GM18861 (cell line): ENCODE measurements around the gene HEY2.
"Not testable (repeated sequence)": the region's sequence is repeated elsewhere in the genome, so short reads cannot be mapped to it uniquely, and the experiment has no call there.

Source experiments
- ATAC-seq: cut with Tn5 transposase; IDR thresholded peaks from one replicate; pipeline ENCODE4 v1.9.1; 2021; ENCODE audit not compliant: unreplicated experiment

The HEY2 gene

DNA sequence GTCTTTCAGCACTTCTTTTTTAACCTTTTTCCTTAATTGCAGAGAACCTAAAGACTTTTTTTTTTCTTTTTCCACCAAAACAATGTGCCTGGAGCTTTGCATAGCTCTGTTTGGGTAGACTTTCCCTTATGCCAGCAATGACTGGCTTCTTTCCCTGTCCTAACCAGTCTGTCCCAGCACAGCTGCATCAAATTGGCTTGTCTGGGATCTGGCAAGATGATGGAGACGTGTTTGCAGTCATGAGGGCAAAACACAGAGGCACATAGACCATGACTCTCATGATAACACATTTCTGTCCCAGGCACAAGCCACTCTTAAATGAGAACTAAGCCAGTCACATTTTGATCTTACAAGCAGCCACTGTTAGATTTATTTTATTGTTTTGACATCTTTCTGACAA is 16.5 kb downstream of the HEY2 start:
- ATAC-seq: no peak

DNA sequence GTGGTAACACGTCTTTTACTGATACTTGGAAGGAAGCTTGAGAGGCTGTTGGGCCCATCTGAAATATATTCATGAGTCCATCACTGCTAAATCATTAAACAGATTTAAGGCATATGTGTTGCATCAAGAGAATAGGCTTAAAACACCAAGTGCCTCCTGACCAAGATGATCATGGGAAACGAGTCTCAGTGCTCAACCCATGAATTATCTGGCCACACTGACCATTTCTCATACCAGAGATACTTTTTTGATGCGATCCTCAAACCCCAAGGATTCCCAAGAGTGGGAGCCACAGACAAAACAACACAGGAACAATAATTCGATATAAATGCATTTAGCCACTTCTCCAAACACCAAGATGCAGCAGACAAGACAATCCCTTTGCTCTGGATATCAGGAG is 17.2 kb downstream of the HEY2 start:
- ATAC-seq: no peak

GRCh38 chr6:125769147-125769783 is 19.8 kb downstream of the HEY2 start:
- ATAC-seq: no peak

DNA sequence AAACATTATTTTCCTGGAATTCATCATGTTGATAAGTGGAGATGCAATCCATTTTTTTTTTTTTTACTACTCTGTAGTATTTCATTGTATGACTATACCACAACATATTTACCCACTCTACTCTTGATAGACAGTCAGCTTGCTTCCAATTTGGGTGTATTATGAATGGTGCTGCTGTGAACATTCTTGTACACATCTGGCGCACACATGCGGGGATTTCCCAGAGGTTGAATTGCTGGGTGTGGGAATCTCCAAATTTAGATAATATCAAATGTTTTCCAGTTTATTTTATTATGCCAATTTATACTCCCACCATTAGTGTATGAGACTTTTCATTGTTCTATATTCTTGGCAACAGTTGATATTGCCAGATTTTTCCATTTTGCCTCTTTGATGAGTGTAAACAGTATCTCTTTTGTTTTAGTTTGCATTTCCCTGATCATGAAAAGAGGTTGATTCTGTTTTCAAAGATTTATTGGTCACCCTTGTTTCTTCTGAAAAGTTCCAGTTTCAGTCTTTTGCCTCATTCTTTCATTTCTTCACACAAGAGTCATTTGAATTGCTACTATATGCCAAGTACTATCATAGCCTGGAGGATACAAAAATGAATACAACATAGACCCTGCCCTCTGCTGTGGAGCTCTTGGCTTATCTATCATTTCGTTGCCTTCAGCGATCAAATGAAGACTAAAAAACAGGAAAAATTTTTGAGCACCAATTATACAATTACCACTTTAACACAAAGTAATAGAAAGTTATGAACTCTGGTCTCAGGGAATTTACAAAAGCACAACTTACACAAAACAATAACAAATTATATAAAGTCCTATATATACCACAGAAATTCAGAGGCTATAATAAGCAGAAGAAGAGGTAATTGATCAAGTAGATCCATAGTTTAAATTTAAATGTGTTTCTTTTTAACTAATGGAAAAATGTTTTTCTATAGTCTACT is 24.2 kb downstream of the HEY2 start:
- no peak for ATAC-seq

- ATAC-seq: not testable (repeated sequence)
These were observed 26.8 kb downstream of the HEY2 start for GRCh38 chr6:125776107-125776826.

- ATAC-seq: peak; percentile 83
These were observed 30.6 kb downstream of the HEY2 start for GRCh38 chr6:125779924-125780539.

- ATAC-seq: peak; percentile 51
These were observed 31.3 kb downstream of the HEY2 start for GRCh38 chr6:125780540-125781313.

DNA sequence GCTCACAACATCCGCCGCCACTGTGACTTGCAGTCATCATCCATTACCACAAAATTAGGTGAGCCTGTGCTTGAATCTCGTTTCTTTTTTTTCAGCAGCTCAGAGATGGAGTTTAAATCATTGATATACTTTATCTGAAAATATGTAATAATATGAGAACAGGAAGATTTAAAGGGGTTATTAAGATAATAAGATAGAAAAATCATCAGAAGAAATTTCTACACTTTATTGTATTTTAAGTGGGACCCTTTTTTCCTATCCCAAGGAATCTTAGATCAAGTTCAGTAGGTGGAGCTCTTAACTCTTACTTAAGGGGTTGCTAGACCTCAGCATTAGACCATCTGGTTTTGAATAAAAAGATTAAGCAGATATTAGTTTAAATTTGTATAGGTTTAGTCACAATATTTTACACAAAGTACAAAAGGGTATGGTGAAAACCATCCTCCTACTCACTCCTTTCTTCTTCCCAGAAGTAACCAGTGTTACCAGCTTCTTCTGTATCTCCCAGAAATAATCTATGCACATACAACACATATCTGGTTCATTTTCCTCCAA is 32.0 kb downstream of the HEY2 start:
- ATAC-seq: peak; percentile 26

DNA sequence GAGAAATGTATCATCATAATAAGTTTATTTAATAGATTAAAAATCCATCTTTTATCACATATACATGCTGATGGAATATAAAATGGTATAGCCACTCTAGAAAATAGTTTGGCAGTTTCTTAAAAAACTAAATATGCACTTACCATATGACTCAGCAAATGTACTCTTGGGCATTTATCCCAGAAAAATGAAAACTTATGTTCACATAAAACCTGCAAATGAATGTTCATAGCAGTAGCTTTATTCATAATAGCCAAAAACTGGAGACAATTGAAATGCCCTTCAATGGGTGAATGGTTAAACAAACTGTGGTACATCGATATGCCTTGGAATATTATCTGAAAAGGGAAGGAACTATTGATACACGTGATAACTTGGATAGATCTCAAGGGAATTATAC is 34.9 kb downstream of the HEY2 start:
- ATAC-seq: no peak

- no peak for ATAC-seq
These were observed 38.4 kb downstream of the HEY2 start for GRCh38 chr6:125787791-125788190.

DNA sequence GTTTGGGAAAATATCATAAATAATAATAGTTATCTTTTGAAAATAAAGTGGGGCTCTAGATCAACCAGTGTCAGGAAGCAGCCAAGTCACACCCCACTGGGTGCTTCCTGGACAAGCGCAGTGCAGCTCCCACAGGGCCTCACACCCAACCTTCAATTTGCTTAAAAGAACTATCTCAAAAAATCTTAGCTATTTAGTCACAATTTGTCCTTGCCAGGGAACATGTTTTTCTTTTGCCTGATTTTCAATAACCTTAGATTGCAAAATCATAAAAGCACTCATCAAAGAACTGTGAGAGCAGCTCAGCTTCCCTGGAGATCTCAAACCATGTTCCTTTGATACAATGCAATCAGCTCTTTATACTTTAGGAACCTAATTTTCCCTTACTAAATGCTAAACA is 39.7 kb downstream of the HEY2 start:
- ATAC-seq: no peak

DNA sequence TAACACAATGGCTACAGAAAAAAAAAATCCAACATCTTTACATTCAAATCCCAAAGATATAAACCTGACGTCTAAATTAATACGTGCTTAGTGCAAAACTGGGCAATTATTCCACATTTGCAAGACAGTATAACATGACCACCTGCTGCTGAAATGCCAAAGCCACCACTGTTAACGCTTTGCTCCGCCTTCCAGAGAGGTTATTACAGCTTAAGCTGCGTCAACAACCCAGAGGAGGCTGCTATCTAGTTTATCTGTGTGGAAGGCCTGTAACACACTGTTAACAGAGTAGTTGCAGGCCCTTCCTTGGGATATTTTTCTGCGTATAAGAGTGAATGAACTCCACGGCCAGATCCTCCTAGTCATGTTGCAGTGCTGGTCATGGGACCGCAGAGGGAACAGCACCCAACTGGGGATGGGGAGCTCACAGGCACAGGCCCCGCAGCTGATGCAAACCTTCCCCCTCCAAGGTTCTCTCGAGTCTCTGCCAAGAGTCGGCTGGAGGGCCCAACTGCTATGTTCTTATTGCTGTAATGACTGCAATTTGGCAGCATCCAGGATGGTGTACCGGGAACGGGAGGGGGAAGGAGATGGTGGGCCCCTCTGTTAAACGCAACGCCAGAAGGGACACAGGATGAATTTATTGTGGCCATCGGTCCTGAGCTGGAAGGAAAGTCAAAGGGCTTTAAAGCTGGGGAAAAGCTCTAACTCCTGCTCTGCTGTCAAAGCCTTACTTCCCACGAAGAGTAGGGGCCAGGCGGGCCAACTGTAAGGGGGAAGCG is 40.3 kb downstream of the HEY2 start:
- ATAC-seq: peak; percentile 29

GRCh38 chr6:125790358-125791150 is 41.1 kb downstream of the HEY2 start, which contains the start of gene NCOA7:
NCOA7 (plus strand) TSS chr6:125790960; CDS start chr6:125815355, 24,395 bp downstream.
- peak; percentile 42 for ATAC-seq

- peak; percentile 33 for ATAC-seq
These were observed 41.9 kb downstream of the HEY2 start for GRCh38 chr6:125791151-125791819.

- no peak for ATAC-seq
These were observed 42.4 kb downstream of the HEY2 start for GRCh38 chr6:125791820-125792165.

DNA sequence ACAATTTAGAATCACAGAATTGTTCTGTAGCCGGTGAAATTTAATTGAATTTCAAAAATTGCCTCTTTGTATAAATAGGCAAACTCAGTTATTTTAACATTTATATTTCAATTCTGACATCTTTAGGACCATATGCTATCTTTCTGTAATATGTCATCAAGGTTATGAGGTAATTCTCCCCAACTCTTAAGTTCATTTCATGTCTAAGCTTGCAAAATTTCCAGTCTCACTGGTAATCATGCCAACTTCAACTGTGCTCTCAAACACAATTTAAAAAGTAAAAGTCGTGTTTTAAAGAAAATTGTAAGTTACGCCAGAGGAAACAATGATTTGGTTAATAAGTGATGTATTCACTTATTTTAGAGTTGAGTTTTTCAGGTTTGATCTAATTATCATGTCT is 42.7 kb downstream of the HEY2 start:
- ATAC-seq: no peak

- ATAC-seq: no peak
These were observed 43.2 kb downstream of the HEY2 start for GRCh38 chr6:125792680-125793079.

- no peak for ATAC-seq
These were observed 43.8 kb downstream of the HEY2 start for GRCh38 chr6:125793280-125793679.
